Hepatocyte (in vitro differentiated cells): ENCODE measurements around the gene LRRC49. TPM values are rescaled to one million over a fixed set of nuclear protein-coding genes. Genes with fewer than 3 reads are reported as not detected.
A peak's percentile ranks its signal among the peaks of the same experiment; 100 is the strongest.

Source experiments
- DNase-seq: peaks from one replicate; pipeline ENCODE4 v3.0.0-alpha.2; 2016; ENCODE audit warnings: low spot score
- H2AFZ ChIP-seq: fragments of 200-600 bp; sonication (generic); 2 replicates; pipeline ENCODE4 v1.6.0; 2016; ENCODE audit warnings: antibody characterized with exemption, mild to moderate bottlenecking
- H3K27ac ChIP-seq: fragments of 200-600 bp; sonication (generic); 2 replicates; pipeline ENCODE4 v1.5.1; 2016; ENCODE audit warnings: mild to moderate bottlenecking
- H3K27me3 ChIP-seq: fragments of 200-600 bp; sonication (generic); 2 replicates; pipeline ENCODE4 v1.6.1; 2016
- H3K36me3 ChIP-seq: fragments of 200-600 bp; sonication (generic); replicated peaks from 2 replicates; pipeline ENCODE4 v1.5.1; 2016; ENCODE audit warnings: low read depth; ENCODE audit not compliant: insufficient read depth
- H3K4me1 ChIP-seq: fragments of 200-600 bp; sonication (generic); 2 replicates; pipeline ENCODE4 v1.5.1; 2016; ENCODE audit warnings: mild to moderate bottlenecking, moderate library complexity; ENCODE audit not compliant: insufficient read depth
- H3K4me2 ChIP-seq: fragments of 200-600 bp; sonication (generic); 2 replicates; pipeline ENCODE4 v1.6.0; 2016
- H3K4me3 ChIP-seq: fragments of 200-600 bp; sonication (generic); 2 replicates; pipeline ENCODE4 v1.5.1; 2016; ENCODE audit warnings: mild to moderate bottlenecking
- H3K79me2 ChIP-seq: fragments of 200-600 bp; sonication (generic); 2 replicates; pipeline ENCODE4 v1.6.0; 2017; ENCODE audit warnings: mild to moderate bottlenecking
- H3K9me2 ChIP-seq: fragments of 200-600 bp; sonication (generic); replicated peaks from 2 replicates; pipeline ENCODE4 v1.6.0; 2017; ENCODE audit warnings: mild to moderate bottlenecking; ENCODE audit not compliant: insufficient read depth
- H3K9me3 ChIP-seq: fragments of 200-600 bp; sonication (generic); 2 replicates; pipeline ENCODE4 v1.5.1; 2016; ENCODE audit warnings: low read depth, mild to moderate bottlenecking
- H4K20me1 ChIP-seq: fragments of 200-600 bp; sonication (generic); 2 replicates; pipeline ENCODE4 v1.6.0; 2016; ENCODE audit warnings: mild to moderate bottlenecking; ENCODE audit not compliant: insufficient read depth, poor library complexity, severe bottlenecking
- EZH2 ChIP-seq: fragments of 200-600 bp; sonication (generic); IDR thresholded peaks from 2 replicates; pipeline ENCODE4 v1.6.1; 2016; ENCODE audit warnings: antibody characterized with exemption, mild to moderate bottlenecking, borderline replicate concordance
- EZH2phosphoT487 ChIP-seq: fragments of 200-600 bp; sonication (generic); IDR thresholded peaks from one replicate; pipeline ENCODE4 v1.6.1; 2018; ENCODE audit warnings: antibody characterized with exemption, mild to moderate bottlenecking, low read depth, moderate library complexity; ENCODE audit not compliant: unreplicated experiment, severe bottlenecking
- WGBS: methylation state at CpG from one replicate; pipeline ENCODE4 v1.1.6; 2016; ENCODE audit warnings: low lambda C conversion rate; ENCODE audit errors: missing lambda C conversion rate; 5-methylcytosine and 5-hydroxymethylcytosine counted together
- polyA plus RNA-seq: library from polyadenylated mRNA; unstranded; fragments of >200 nt; fragmentation: Nextera tagmentation; extraction: Ambion mirVana; gene quantifications from 2 replicates; pipeline ENCODE4 v1.2.1, GENCODE V29; 2016
- total RNA-seq: library from RNA; depleted of rRNA; stranded (reverse); fragments of >200 nt; gene quantifications from 2 replicates; pipeline ENCODE4 v1.2.3, GENCODE V29; 2014
- TF ChIP-seq, protein P1 (sequence below): fragments of 200-600 bp; sonication (generic); IDR thresholded peaks from 2 replicates; pipeline ENCODE4 v1.5.1; 2016; ENCODE audit warnings: antibody characterized with exemption, mild to moderate bottlenecking; ENCODE audit not compliant: poor library complexity

Gene LRRC49, protein sequence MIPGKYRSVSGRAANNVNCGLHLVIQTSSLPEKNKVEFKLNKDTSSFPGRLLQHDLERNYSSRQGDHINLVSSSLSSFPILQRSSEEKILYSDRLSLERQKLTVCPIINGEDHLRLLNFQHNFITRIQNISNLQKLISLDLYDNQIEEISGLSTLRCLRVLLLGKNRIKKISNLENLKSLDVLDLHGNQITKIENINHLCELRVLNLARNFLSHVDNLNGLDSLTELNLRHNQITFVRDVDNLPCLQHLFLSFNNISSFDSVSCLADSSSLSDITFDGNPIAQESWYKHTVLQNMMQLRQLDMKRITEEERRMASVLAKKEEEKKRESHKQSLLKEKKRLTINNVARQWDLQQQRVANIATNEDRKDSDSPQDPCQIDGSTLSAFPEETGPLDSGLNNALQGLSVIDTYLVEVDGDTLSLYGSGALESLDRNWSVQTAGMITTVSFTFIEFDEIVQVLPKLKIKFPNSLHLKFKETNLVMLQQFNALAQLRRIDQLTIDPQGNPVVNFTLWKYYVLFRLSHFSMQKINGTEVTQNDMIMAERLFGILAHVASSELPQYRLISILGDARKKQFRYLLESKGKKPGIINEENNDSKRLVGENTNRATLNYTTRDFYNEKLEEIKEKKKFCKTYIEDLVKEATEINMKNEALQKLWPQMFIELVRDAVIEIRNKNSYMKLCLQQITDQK
- total RNA-seq (7.8 and 11.6 TPM in 2 replicates), polyA plus RNA-seq (1.4 and 1.9 TPM in 2 replicates)

DNA sequence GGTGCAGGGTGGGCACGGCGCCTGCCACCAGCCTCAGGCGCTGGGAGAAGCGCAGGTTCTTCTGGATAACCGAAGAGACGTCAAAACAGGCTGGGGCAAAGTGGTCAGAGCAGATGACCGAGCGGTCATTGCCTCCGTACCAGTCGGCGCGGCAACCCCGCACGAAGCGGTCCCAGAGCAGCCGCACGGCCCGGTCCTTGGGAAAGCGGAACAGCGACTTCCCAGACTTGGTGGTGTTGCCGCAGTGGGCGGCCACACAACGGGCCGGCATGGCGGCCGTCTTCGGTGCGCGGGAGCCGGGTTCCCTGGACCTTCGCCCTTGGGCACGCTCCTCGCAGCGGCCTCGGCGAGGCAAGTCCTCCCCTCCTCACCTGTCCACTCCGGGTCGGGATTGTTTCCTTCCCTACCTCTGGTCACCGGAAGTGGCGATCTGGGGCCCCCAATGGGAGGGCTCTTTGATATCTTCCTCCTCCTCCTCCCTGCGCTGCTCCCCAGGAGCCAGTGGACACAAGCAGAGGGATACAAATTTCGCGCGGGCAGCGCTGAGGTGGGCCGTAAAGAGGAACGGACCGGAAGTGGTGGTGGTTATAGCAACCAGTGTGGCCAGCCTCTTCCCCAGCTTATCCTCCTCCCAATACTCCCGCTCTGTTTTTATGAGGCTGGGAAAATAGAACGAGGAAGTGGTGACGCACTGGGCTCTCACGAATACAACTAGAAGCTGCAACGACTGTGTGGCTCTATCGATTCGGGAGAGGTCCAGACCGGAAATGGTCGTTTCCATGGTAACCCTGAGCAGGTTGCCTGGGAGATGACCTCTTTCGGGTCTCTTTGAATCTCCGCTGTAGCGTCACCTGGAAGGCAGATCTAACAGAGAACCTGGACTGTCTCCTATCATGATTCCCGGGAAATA is at the start of gene LRRC49, which contains the start of gene THAP10:
Gene LRRC49, plus strand, starts transcription at position 825 of the 910 bp plus-strand sequence. Its CDS starts 69 bp downstream, at position 894.
Gene THAP10, minus strand, starts transcription at position 432 of the 910 bp plus-strand sequence. Its CDS starts 161 bp downstream, at position 271.
- no peaks in the 10 kb centered on the region for H3K4me1 ChIP-seq
- no peaks in the 10 kb centered on the region for H4K20me1 ChIP-seq
- no peaks in the 10 kb centered on the region for H3K79me2 ChIP-seq
- H3K4me3 ChIP-seq = peak within 1 kb of the TSS; percentile 58
- DNase-seq = peak; percentile 92
- H3K27me3 ChIP-seq = no peaks in the 10 kb centered on the region
- TF ChIP-seq EZH2phosphoT487 (no peak), EZH2 (no peak)
- TF ChIP-seq, protein P1, sequence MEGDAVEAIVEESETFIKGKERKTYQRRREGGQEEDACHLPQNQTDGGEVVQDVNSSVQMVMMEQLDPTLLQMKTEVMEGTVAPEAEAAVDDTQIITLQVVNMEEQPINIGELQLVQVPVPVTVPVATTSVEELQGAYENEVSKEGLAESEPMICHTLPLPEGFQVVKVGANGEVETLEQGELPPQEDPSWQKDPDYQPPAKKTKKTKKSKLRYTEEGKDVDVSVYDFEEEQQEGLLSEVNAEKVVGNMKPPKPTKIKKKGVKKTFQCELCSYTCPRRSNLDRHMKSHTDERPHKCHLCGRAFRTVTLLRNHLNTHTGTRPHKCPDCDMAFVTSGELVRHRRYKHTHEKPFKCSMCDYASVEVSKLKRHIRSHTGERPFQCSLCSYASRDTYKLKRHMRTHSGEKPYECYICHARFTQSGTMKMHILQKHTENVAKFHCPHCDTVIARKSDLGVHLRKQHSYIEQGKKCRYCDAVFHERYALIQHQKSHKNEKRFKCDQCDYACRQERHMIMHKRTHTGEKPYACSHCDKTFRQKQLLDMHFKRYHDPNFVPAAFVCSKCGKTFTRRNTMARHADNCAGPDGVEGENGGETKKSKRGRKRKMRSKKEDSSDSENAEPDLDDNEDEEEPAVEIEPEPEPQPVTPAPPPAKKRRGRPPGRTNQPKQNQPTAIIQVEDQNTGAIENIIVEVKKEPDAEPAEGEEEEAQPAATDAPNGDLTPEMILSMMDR = no peak
- no peaks in the 10 kb centered on the region for H3K9me3 ChIP-seq
- 1% methylated on average over 61 of the region's 61 CpGs for WGBS
- peak within 1 kb of the TSS; percentile 93 for H3K4me2 ChIP-seq
- H2AFZ ChIP-seq = peak within 1 kb of the TSS; percentile 78
- H3K27ac ChIP-seq = peak within 1 kb of the TSS; percentile 61
- H3K36me3 ChIP-seq = no peaks in the 10 kb centered on the region
- no peaks in the 10 kb centered on the region for H3K9me2 ChIP-seq

DNA sequence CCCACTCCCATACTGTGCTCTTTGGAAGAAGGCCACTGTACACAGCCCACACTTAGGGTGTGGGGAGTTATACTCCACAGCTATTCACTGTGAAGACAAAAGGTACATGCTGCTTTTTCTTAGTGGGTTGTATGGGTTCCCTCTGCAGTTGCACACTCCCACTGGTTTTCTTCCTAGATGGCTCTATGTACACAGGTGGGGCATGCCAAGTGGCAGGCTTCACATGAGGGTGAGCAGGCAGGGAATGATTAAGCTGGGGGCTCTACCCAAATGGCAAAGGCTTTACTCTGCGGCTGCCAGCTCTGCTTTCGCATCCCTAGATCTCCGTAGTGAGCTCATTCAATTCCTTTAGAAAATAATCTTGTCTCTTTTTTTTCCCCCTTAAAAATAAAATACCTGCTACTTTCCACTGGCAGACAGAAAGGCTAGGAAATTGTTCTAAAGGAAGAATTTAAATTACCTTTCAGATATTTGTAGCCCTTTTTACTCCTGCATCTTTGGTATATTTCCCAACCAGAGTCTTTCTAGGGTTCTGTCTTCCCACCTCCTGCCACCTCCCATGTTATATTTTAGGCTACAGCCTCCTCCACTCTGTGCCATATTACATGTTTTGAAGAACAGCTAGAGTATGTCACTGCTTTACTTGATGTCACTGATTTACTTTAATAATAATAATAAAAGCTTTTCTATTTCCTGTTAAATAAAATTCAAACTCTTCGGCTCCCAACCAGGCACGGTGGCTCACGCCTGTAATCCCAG is 46.8 kb upstream of the LRRC49 start:
- no peaks in the 10 kb centered on the region for H3K9me3 ChIP-seq
- H3K79me2 ChIP-seq = peaks cover 24% of the 10 kb centered on the region
- no peak overlapping the region for H3K4me2 ChIP-seq
- no peaks in the 10 kb centered on the region for H3K9me2 ChIP-seq
- no peaks in the 10 kb centered on the region for H4K20me1 ChIP-seq
- no peaks in the 10 kb centered on the region for H3K4me1 ChIP-seq
- H3K36me3 ChIP-seq = no peaks in the 10 kb centered on the region
- no peak for DNase-seq
- no peak overlapping the region for H3K4me3 ChIP-seq
- no peak overlapping the region for H3K27ac ChIP-seq
- TF ChIP-seq, protein P1 = no peak
- TF ChIP-seq EZH2phosphoT487 = no peak
- no peak for TF ChIP-seq EZH2
- no peaks in the 10 kb centered on the region for H3K27me3 ChIP-seq
- H2AFZ ChIP-seq = no peak overlapping the region
- WGBS = 95% methylated on average over 6 of the region's 6 CpGs

DNA sequence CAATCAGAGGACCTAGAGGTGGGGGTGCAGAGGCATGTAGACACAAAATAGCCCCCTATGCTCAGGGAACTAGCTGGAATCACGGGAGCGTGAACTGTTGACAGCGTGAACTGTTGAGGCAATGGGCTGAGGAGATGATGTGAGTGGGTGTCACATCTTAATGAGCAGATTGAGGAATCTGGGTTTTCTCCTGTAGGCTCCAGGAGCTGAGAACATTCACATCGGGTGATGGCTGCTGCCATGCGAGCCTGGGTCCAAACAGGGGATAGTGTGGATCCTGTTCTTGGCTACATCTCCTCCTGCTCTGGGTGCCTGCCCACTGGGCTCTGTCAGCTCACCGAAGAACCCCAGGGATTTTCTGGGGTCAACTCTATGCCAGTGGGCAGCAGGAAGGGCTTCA is 40.7 kb upstream of the LRRC49 start:
- no peaks in the 10 kb centered on the region for H4K20me1 ChIP-seq
- peak overlapping the region; percentile 93 for H3K4me2 ChIP-seq
- TF ChIP-seq, protein P1 = no peak
- TF ChIP-seq EZH2 (no peak), EZH2phosphoT487 (no peak)
- WGBS = 98% methylated on average over 6 of the region's 6 CpGs
- peaks cover 15% of the 10 kb centered on the region for H3K4me1 ChIP-seq
- no peak overlapping the region for H3K27ac ChIP-seq
- H3K27me3 ChIP-seq = no peaks in the 10 kb centered on the region
- no peaks in the 10 kb centered on the region for H3K36me3 ChIP-seq
- no peaks in the 10 kb centered on the region for H3K9me2 ChIP-seq
- peaks cover 41% of the 10 kb centered on the region for H3K79me2 ChIP-seq
- no peaks in the 10 kb centered on the region for H3K9me3 ChIP-seq
- H2AFZ ChIP-seq = no peak overlapping the region
- no peak for DNase-seq
- H3K4me3 ChIP-seq = no peak overlapping the region
